Measurements from ENCODE around the gene AIDA.

Gene AIDA

DNA sequence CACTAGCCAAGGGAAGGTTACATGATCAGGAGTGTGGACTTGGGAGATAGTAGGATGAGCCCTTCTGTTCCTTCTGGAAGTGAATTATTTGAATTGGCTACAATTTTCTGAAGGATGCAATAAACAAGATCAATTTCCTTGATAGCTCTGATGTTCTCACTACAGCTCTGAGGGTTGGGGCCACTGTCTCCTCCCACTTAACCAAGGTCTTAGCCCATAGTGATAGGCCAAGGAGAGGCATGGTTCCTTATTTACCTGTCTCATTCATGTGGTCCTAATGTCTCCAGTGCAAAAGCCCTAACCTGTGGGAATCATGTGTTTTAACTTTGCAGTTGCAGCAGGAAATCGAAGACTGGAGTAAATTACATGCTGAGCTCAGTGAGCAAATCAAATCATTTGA is 59.6 kb downstream of the AIDA start:
- DNase-seq (ENCODE audit: low spot score): no peak

DNA sequence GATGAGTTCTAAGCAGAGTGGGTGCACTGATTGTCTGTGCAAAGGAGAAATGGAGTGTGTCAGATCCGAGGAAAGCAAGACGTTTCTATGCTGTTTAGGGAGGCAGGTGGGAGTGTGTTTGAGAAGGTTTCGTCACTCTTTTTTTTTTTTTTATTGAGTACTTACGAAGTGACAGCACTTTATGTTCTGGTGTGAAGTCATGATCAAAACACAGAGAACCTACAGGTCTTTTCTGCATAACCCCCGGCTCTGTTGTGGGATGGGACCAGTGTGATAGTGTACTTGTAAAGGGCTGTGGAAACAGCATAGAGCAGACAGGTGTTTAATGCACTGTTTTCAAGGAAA is 67.7 kb downstream of the AIDA start:
- DNase-seq (ENCODE audit: low spot score): no peak

DNA sequence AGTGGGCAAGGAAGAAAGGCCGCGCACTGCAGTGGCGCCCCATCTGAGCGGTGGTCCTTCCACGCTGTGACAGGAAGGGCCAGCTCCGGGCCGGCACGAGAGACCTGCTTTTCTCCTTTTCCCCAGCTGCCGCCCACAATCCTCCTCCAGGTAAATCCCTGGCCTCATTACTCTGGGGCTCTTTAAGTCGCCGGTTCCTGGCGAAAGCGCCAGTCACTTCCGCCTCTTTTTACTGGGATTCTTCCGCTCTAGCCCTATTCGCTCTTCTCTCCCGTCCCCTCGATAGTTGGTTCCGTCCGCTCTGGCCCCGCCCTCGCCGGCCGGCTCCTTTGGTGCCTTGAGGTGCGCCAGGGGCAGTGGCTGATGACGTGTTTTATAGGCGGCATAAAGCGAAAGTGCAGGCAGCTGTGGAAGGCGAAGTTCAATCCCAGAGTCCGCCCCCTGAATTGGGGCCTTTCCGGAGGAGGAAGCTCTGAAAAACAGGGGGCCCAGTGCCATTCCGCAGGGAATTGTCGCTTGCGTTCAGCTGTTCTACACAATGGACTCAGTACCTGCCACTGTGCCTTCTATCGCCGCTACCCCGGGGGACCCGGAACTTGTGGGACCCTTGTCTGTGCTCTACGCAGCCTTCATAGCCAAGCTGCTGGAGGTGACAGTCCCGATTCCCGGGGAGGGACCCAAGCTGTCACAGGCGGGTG is 68.2 kb downstream of the AIDA start:
- peak; percentile 98 for DNase-seq (ENCODE audit: low spot score)

DNA sequence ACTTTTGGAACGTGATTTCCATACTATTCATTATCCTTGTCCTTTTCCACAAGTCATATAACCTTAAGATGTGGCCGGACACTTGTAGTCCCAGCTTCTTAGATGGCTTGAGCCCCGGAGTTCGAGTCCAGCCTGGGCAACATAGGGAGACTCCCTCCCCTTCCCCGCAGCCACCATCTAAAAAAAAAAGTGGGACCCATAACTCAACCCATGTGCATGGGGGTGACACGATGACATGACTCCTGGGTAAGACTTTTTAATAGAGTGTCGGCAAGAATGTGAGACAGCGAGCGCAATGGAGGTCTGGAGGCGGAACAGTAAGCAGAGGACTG is 68.7 kb downstream of the AIDA start:
- peak; percentile 62 for DNase-seq (ENCODE audit: low spot score)

DNA sequence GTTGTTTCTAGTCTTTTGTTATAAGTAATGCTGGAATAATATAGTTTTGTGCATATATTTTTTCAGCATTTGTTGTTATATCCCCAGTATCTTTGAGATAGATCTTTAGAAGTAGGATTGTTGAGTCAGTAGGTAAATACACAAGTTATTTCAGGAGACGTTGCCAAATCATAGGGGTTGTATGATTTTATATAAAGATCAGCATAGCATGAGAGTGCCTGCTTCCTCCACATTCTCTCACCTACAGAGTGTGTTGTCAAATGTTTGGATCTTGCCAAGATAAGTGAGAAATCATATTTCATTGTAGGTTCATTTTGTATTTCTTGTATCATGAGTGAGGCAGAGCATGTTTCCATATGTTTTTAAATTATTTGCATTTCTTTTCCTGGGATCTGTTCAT is 69.8 kb downstream of the AIDA start:
- DNase-seq (ENCODE audit: low spot score): no peak

DNA sequence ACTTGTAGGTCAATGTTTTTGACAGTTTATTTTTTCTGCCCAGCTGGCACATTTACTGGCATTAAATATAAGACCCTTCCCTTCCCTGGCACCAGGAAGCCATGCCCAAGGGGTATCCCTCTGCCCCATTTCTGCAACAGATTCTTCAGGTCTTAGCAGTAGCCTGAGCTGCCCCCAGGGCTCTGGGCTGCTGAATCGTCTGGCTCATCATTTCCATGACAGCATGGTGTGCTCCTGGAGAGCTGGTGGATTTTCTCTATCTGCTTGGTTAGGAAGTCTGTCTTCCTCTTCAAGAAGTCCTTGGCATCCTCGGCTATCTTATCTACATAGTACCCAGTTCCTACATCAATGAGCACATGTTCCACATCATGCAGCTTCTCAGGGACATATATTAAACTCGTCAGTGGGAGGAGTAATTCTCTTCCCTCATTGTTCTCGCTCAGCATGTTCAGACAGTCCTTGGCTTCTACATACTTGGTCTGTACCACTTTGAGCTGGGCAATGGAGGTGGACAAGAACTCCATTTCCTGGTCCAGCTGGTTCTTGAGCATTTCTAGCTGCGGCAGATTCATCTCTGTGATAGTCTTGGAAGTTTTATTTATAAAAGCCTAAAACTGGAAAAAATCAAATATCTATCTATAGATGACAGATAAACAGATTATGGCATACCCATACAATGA is 70.9 kb downstream of the AIDA start:
- DNase-seq (ENCODE audit: low spot score): no peak

DNA sequence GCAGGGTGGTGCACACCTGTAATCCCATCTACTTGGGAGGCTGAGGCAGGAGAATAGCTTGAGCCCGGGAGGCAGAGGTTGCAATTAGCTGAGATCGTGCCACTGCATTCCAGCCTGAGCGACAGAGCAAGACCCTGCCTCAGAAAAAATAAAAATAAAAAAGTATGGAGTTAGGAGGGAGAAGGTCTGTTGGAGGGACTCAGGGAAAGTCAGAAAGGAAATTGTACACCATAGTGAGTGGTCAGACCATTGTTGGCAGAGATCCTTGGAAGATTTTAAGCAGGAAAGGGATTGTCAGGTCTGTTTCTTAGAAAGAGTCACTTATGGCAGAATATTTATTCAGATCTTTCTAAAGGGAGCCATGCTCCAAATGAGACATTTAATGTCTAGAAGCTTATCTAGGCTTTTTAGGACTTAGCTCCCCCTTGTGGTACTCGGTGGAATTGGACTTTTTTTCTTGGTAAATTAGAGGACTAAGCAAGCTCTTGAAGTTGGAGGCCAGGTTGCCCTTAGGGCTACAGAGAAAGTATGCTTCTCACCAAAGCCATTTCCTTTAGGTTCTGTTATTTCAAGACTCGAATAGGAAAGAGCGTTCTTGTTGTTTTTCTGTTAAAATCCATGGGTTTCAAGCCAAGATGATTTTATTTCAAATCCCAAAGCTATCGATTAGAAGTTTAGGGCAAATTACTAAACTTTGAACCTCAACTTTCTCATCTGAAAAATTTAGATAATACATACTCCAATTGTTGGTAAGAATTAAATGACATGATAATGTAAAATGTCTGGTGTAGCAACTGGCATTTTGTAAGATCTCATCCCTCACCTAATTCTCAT is 77.9 kb downstream of the AIDA start:
- DNase-seq (ENCODE audit: low spot score): peak; percentile 97

DNA sequence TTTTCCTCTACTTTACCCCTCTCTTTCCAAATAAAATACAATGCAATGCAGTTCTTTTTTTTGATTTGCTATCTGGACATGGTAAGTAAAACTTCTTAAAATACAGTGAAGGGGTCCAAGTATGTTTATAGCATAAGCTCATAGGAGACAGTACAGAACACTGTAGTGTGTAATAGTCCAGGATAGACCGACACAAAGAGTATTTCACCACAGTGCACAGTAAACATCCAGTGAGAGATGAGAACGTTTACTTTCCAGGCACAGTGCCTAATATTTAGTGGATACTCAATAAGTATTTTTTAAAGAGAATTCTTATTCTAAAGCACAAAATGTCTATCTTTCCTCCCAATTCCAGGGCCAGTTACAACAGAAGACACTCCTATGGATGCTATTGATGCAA is 79.5 kb downstream of the AIDA start:
- no peak for DNase-seq (ENCODE audit: low spot score)

DNA sequence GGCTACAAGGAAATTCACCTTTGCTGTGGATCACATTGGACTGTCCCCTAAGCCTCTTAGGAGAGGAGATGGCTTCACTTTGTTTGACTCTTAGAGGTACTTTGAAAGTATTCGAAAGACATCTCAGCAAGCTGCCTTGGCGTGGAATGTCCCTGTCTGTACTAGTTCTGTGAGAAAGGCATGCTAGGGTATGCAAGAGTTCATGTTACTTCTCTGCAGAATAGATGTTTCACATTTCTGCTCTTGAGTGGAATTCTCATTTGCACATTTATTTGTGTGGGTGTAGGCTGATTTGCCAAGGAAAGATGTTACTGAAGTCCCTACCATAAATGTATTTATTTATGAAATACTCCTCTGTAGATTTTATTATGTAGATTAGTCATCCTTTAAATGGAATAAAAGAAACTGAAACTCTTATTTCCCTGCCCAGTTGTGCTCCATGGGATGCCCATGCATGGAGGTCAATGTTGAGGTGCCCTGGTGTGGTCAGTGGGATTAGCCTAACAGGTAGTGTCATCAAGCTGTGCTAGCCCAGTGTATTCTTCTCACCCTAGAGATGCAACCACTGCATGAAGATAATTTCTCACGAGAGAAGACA is 80.6 kb downstream of the AIDA start:
- DNase-seq (ENCODE audit: low spot score): no peak

DNA sequence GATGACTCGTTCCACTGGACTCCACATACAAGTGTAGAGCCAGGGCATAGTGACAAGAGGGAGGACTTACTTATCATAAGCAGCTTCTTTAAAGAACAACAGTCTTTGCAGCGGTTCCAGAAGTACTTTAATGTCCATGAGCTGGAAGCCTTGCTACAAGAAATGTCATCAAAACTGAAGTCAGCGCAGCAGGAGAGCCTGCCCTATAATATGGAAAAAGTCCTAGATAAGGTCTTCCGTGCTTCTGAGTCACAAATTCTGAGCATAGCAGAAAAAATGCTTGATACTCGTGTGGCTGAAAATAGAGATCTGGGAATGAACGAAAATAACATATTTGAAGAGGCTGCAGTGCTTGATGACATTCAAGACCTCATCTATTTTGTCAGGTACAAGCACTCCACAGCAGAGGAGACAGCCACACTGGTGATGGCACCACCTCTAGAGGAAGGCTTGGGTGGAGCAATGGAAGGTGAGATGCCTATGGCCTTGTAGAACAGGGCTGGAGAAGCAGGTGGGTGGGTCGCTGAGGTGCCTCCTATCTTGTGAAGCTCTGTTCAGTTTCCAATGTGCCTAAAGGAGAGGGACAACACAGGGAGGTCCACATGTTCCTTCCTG is 82.3 kb downstream of the AIDA start:
- DNase-seq (ENCODE audit: low spot score): no peak

DNA sequence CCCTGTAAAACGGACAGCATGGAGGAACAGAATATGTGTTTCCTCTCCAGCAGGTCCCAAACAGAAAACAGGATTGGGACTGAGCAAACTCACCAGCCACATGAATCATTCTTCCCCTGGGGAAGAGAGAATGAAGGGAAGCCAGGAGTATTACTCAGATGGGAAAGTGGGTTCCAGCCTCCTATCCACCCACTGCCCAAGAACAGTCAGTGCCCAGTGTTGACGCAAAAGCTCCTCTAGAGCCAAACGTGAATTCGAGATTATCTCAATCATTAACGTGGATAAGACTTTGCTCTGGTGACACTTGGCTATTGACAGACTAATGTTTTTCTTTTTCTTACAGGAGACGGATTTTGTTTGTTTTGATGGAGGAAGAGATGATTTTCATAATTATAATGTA is 85.1 kb downstream of the AIDA start:
- DNase-seq (ENCODE audit: low spot score): no peak

DNA sequence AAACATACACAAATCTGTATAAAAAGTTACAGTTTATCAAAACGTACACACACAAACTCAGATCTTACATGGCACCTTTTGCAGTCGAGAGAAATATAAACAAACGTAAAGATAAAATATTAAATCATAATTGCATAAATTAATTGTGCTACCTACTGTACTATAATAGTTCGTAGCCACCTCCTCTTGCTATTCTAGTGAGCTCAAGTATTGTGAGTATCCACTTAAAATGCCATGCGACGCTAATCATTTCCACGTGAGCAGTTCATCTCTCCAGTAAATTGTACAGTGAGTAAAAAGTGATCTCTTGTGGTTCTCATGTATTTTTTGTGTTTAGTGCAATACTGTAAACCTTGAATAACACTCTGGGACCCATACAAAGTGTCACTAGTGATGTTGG is 88.1 kb downstream of the AIDA start:
- DNase-seq (ENCODE audit: low spot score): no peak

DNA sequence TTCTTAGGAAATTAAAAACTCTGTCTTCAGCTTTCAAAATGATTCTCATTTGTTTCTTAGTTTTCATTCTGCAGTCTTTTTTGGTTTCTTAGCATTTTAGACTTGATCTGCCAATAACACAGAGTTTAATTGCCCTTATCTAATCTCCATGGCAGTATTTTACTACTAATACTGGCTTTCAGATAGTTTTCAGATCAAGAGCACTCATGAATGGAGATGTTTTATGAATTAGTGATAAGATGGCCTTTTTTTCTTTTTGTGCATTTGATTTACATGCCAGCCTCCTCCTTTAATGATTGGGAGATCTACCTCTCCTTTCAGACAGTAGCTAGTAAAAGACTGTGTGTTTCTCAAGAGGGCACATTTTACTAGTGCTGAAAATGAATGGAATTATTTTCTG is 88.8 kb downstream of the AIDA start:
- DNase-seq (ENCODE audit: low spot score): no peak

DNA sequence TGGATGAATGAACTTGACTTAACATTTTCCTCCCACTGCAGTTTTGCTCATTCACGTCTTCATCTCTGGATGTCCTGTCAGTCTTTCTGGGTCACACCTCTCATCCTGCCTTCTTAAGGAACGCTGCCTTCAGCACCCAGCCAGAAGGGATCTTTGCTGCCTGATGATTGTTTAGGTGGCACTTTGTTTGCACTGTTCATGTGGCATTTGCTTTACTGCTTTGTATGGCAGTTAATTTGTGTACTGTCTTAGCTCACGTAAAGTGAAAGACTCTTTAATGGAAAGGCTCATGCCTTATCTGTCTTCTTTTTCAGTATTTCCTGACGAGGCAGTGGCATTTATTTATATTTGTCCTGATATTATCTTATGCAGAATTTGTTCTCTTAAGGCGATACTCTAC is 89.5 kb downstream of the AIDA start:
- DNase-seq (ENCODE audit: low spot score): no peak

DNA sequence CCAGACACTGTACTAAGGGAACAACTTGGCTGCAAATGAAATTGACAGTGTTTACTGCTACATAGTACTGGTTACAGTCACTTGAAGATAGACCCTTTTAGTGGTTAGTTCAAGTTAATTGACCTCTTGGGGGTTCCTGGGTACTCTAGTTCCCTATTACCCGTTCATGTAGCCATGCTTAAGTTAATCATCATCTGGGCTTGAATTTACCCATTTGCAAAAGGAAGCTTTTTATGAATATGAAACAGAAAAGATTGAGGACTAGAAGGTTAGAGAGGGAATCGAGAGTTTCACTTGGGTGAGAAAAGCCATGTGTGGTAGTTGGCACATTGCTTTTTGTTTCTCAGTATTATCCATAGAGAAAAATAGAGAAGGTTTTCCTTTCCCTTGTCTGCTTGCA is 91.7 kb downstream of the AIDA start:
- no peak for DNase-seq (ENCODE audit: low spot score)

DNA sequence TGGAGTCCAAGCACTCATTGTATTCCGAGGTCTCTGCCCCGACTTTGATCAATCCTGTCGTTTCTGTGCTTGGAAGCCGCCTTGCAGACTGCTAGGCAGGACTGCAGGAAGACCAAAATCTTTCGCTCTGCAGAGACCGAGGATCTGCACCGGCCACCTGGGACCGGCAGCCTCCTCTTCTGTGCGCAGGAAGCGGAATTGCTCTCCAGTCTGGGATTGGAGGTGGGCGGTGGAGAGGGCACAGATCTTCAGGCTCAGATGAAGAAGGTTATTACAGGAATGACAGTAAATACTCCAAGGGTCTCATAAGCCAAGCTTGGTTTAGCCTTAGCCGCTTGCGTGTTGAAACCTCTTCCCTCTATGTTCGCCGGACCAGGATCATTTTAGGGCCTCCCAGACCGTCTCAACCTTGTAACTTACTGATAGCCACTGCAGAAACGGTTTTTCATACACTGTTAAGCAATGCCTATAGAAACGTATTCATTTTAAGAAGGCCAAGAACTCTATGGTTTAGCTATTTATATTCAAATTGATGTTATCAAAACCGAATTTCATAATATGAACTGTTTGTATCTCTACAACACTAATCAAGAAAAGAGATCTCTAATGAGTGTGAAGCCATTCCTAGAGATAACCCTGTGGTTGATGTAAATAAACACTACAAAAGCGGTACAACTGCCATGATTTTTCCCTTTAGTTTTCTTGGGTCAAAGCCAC is 93.3 kb downstream of the AIDA start:
- DNase-seq (ENCODE audit: low spot score): peak; percentile 20

Data from pons (tissue), 1 donor.